ENCODE measurements around the gene SIGLEC10.

SIGLEC10 gene

DNA sequence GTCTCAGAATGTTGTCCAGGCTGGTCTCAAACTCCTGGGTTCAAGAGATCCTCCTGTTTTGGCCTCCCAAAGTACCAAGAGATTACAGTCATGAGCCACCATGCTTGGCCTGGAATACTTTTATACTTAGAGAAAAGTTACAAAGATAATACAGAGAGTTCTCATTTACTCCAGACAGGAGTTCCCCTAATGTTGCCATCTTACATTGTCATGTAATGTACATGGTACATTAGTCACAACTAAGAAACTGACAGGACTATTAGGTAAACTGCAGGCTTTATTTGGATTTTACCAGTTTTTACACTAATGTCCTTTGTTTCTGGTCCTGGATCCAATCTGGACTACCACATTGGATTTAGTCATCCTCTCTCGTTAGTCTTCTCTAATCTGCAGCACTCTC, 24.7 kb downstream of the SIGLEC10 start:
- Histone ChIP-seq H3K36me3 (ENCODE audit: insufficient read depth, low read length) (no peaks in the 10 kb centered on the region), H3K4me3 (ENCODE audit: low read depth, low read length) (no peak overlapping the region), H2AFZ (ENCODE audit: low read length, unreplicated experiment) (no peak overlapping the region), H3K27ac (ENCODE audit: low read depth, low read length) (no peak overlapping the region), H3K4me1 (ENCODE audit: control insufficient read depth, insufficient read depth, low read length, unreplicated experiment) (no peaks in the 10 kb centered on the region), H3K27me3 (ENCODE audit: insufficient read depth, low read length) (no peaks in the 10 kb centered on the region), H3K79me2 (ENCODE audit: control insufficient read depth, insufficient read depth, low read length, unreplicated experiment) (peaks cover 4% of the 10 kb centered on the region)

GRCh38 chr19:51391073-51391611, 26.3 kb downstream of the SIGLEC10 start:
- no peak overlapping the region for H3K27ac ChIP-seq (ENCODE audit: low read depth, low read length)
- H2AFZ ChIP-seq (ENCODE audit: low read length, unreplicated experiment), result peak overlapping the region; percentile 38
- peaks cover 4% of the 10 kb centered on the region for H3K79me2 ChIP-seq (ENCODE audit: control insufficient read depth, insufficient read depth, low read length, unreplicated experiment)
- H3K4me1 ChIP-seq (ENCODE audit: control insufficient read depth, insufficient read depth, low read length, unreplicated experiment), result no peaks in the 10 kb centered on the region
- no peak overlapping the region for H3K4me3 ChIP-seq (ENCODE audit: low read depth, low read length)
- H3K27me3 ChIP-seq (ENCODE audit: insufficient read depth, low read length), result no peaks in the 10 kb centered on the region
- H3K36me3 ChIP-seq (ENCODE audit: insufficient read depth, low read length), result no peaks in the 10 kb centered on the region

DNA sequence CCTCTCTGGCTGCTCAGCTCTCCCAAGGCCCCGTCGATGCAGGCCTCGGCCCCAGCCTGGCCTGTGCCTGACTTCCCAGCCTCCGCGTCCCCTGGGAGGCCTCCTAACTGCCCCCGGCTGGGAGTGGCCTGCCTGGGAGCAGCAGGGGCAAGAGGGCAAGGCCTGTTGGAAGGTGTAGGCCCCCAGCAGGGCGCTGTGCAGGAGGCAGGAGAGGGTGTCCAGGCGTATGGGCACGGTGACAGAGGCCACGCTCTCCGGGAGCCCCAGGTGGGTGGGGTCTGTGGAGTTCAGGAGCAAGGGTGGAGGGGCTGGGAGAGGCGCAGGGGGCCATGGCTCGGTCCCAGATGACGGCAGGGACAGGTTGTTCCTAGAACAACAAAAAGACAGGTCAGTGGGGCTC, 28.3 kb downstream of the SIGLEC10 start:
- Histone ChIP-seq H3K27ac (ENCODE audit: low read depth, low read length) (no peak overlapping the region), H3K79me2 (ENCODE audit: control insufficient read depth, insufficient read depth, low read length, unreplicated experiment) (no peaks in the 10 kb centered on the region), H3K27me3 (ENCODE audit: insufficient read depth, low read length) (no peaks in the 10 kb centered on the region), H2AFZ (ENCODE audit: low read length, unreplicated experiment) (no peak overlapping the region), H3K4me3 (ENCODE audit: low read depth, low read length) (no peak overlapping the region), H3K36me3 (ENCODE audit: insufficient read depth, low read length) (no peaks in the 10 kb centered on the region), H3K4me1 (ENCODE audit: control insufficient read depth, insufficient read depth, low read length, unreplicated experiment) (no peaks in the 10 kb centered on the region)

GRCh38 chr19:51387924-51388389, 29.5 kb downstream of the SIGLEC10 start, which contains the start of gene LIM2:
Gene LIM2, minus strand, starts transcription at chr19:51387974. Its CDS starts 531 bp downstream, at chr19:51387443.
- Histone ChIP-seq H3K79me2 (ENCODE audit: control insufficient read depth, insufficient read depth, low read length, unreplicated experiment) (no peaks in the 10 kb centered on the region), H3K27ac (ENCODE audit: low read depth, low read length) (no peak within 1 kb of the TSS), H3K4me1 (ENCODE audit: control insufficient read depth, insufficient read depth, low read length, unreplicated experiment) (no peaks in the 10 kb centered on the region), H3K27me3 (ENCODE audit: insufficient read depth, low read length) (no peaks in the 10 kb centered on the region), H2AFZ (ENCODE audit: low read length, unreplicated experiment) (no peak within 1 kb of the TSS), H3K4me3 (ENCODE audit: low read depth, low read length) (no peak within 1 kb of the TSS), H3K36me3 (ENCODE audit: insufficient read depth, low read length) (no peaks in the 10 kb centered on the region)

- Histone ChIP-seq H3K27me3 (ENCODE audit: insufficient read depth, low read length) (no peaks in the 10 kb centered on the region), H3K79me2 (ENCODE audit: control insufficient read depth, insufficient read depth, low read length, unreplicated experiment) (no peaks in the 10 kb centered on the region), H3K4me1 (ENCODE audit: control insufficient read depth, insufficient read depth, low read length, unreplicated experiment) (no peaks in the 10 kb centered on the region), H3K36me3 (ENCODE audit: insufficient read depth, low read length) (no peaks in the 10 kb centered on the region), H2AFZ (ENCODE audit: low read length, unreplicated experiment) (no peak overlapping the region), H3K4me3 (ENCODE audit: low read depth, low read length) (no peak overlapping the region), H3K27ac (ENCODE audit: low read depth, low read length) (no peak overlapping the region)
Measured at GRCh38 chr19:51386882-51387520, 30.4 kb downstream of the SIGLEC10 start.

DNA sequence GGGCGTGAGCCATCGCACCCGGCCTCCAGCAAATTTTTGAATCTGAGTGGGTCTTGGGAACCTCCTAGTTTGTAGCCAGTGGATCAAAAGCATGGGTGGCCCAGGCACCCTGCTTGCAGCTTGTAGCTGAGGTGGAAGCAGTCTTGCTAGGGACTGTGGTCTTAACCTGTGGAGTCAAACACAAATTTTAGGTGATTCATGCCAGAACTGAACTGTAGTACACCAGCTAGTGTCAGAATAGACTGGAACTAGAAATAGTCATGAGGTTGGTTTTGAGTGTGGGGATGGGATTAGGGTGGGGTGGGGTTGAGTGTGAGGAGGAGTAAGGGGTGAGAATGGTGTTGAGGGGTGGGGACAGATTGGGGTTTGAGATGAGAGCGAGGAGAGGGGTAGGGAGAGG, 35.4 kb downstream of the SIGLEC10 start:
- no peaks in the 10 kb centered on the region for H3K79me2 ChIP-seq (ENCODE audit: control insufficient read depth, insufficient read depth, low read length, unreplicated experiment)
- no peak overlapping the region for H2AFZ ChIP-seq (ENCODE audit: low read length, unreplicated experiment)
- no peak overlapping the region for H3K4me3 ChIP-seq (ENCODE audit: low read depth, low read length)
- no peaks in the 10 kb centered on the region for H3K27me3 ChIP-seq (ENCODE audit: insufficient read depth, low read length)
- H3K27ac ChIP-seq (ENCODE audit: low read depth, low read length), result no peak overlapping the region
- no peaks in the 10 kb centered on the region for H3K36me3 ChIP-seq (ENCODE audit: insufficient read depth, low read length)
- no peaks in the 10 kb centered on the region for H3K4me1 ChIP-seq (ENCODE audit: control insufficient read depth, insufficient read depth, low read length, unreplicated experiment)

DNA sequence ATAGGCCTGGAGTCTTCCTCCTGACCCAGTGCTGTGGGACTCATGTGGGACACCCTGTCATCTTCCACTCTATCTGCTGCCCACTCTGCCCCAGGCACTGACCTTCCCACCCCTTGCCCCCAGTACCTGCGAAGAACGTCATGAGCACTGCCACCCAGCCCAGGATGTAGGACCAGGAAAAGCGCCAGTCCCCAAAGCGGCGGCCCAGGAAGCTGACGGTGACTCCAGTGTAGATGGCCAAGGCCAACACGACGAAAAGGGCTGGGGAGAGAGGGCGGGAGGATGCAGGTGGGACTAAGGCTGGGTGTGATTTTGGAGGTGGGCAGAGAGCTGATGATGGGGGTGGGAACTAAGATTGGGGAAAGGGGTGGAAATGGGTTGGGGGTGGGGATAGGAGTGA, 37.1 kb downstream of the SIGLEC10 start:
- H3K27ac ChIP-seq (ENCODE audit: low read depth, low read length), result no peak overlapping the region
- no peaks in the 10 kb centered on the region for H3K36me3 ChIP-seq (ENCODE audit: insufficient read depth, low read length)
- H3K4me3 ChIP-seq (ENCODE audit: low read depth, low read length), result no peak overlapping the region
- no peaks in the 10 kb centered on the region for H3K79me2 ChIP-seq (ENCODE audit: control insufficient read depth, insufficient read depth, low read length, unreplicated experiment)
- H2AFZ ChIP-seq (ENCODE audit: low read length, unreplicated experiment), result no peak overlapping the region
- H3K27me3 ChIP-seq (ENCODE audit: insufficient read depth, low read length), result no peaks in the 10 kb centered on the region
- H3K4me1 ChIP-seq (ENCODE audit: control insufficient read depth, insufficient read depth, low read length, unreplicated experiment), result no peaks in the 10 kb centered on the region

GRCh38 chr19:51377422-51377821, 40.0 kb downstream of the SIGLEC10 start:
- Histone ChIP-seq H3K4me1 (ENCODE audit: control insufficient read depth, insufficient read depth, low read length, unreplicated experiment) (no peaks in the 10 kb centered on the region), H3K79me2 (ENCODE audit: control insufficient read depth, insufficient read depth, low read length, unreplicated experiment) (no peaks in the 10 kb centered on the region), H3K27me3 (ENCODE audit: insufficient read depth, low read length) (no peaks in the 10 kb centered on the region), H3K36me3 (ENCODE audit: insufficient read depth, low read length) (no peaks in the 10 kb centered on the region), H3K27ac (ENCODE audit: low read depth, low read length) (no peak overlapping the region), H3K4me3 (ENCODE audit: low read depth, low read length) (no peak overlapping the region), H2AFZ (ENCODE audit: low read length, unreplicated experiment) (no peak overlapping the region)

- H3K4me3 ChIP-seq (ENCODE audit: low read depth, low read length), result no peak overlapping the region
- no peaks in the 10 kb centered on the region for H3K4me1 ChIP-seq (ENCODE audit: control insufficient read depth, insufficient read depth, low read length, unreplicated experiment)
- no peak overlapping the region for H2AFZ ChIP-seq (ENCODE audit: low read length, unreplicated experiment)
- no peak overlapping the region for H3K27ac ChIP-seq (ENCODE audit: low read depth, low read length)
- no peaks in the 10 kb centered on the region for H3K79me2 ChIP-seq (ENCODE audit: control insufficient read depth, insufficient read depth, low read length, unreplicated experiment)
- H3K36me3 ChIP-seq (ENCODE audit: insufficient read depth, low read length), result no peaks in the 10 kb centered on the region
- no peaks in the 10 kb centered on the region for H3K27me3 ChIP-seq (ENCODE audit: insufficient read depth, low read length)
Measured at GRCh38 chr19:51375504-51376221, 41.8 kb downstream of the SIGLEC10 start.

GRCh38 chr19:51372649-51373504, 44.6 kb downstream of the SIGLEC10 start, which contains the start of gene NKG7:
Gene NKG7, minus strand, starts transcription at chr19:51372654. Its CDS starts 119 bp downstream, at chr19:51372535.
- H3K27ac ChIP-seq (ENCODE audit: low read depth, low read length), result no peak within 1 kb of the TSS
- no peaks in the 10 kb centered on the region for H3K4me1 ChIP-seq (ENCODE audit: control insufficient read depth, insufficient read depth, low read length, unreplicated experiment)
- no peaks in the 10 kb centered on the region for H3K79me2 ChIP-seq (ENCODE audit: control insufficient read depth, insufficient read depth, low read length, unreplicated experiment)
- H2AFZ ChIP-seq (ENCODE audit: low read length, unreplicated experiment), result no peak within 1 kb of the TSS
- H3K27me3 ChIP-seq (ENCODE audit: insufficient read depth, low read length), result no peaks in the 10 kb centered on the region
- H3K4me3 ChIP-seq (ENCODE audit: low read depth, low read length), result no peak within 1 kb of the TSS
- no peaks in the 10 kb centered on the region for H3K36me3 ChIP-seq (ENCODE audit: insufficient read depth, low read length)
